ENCODE measurements around the gene TTC21A.

- TF ChIP-seq ETV6 (conservative IDR thresholded peaks at IDR 0.05 in 1 of 2, IDR thresholded peaks at IDR 0.05 in 1 of 2; ENCODE audit: borderline replicate concordance in 1 of 2, low read depth in 1 of 2) (no peak), ZNF274 (IDR thresholded peaks at IDR 0.05; ENCODE audit: insufficient read depth, insufficient read length) (no peak), CTCF (IDR thresholded peaks at IDR 0.05 in 2 of 3, conservative IDR thresholded peaks at IDR 0.05 in 1 of 3; ENCODE audit: control insufficient read depth in 2 of 3, extremely low read depth in 1 of 3, insufficient read depth in 1 of 3, low read depth in 3 of 3, low read length in 3 of 3) (0 out of 6 replicates have a peak, but pooled peaks of 1 of the 3 experiments have one; percentile 2), SUZ12 (IDR thresholded peaks at IDR 0.05; ENCODE audit: unreplicated experiment) (no peak), BMI1 (IDR thresholded peaks at IDR 0.05; ENCODE audit: borderline replicate concordance) (no peak)
Observed at GRCh38 chr3:39184081-39184967, 76.8 kb downstream of the TTC21A start.
